Fibroblast of lung (primary cell): Measurements from ENCODE around the gene POLR1B.

ENCODE experiments used
- EZH2 ChIP-seq: IDR thresholded peaks from 2 replicates; pipeline ENCODE4 v1.5.1; 2012; ENCODE audit warnings: low read length, control low read depth, mild to moderate bottlenecking; ENCODE audit errors: missing control alignments
- TF ChIP-seq, protein P1 (sequence below), 2 donors: IDR thresholded peaks in 1 of 2; conservative IDR thresholded peaks in 1 of 2; 1 replicate in 1 of 2; 2 replicates in 1 of 2; pipeline ENCODE4 v1.5.1; 2011 to 2012; ENCODE audit warnings: low read length in 2 of 2, control low read depth in 1 of 2, inconsistent platforms in 1 of 2, low read depth in 1 of 2, mild to moderate bottlenecking in 1 of 2

- TF ChIP-seq, protein P1, sequence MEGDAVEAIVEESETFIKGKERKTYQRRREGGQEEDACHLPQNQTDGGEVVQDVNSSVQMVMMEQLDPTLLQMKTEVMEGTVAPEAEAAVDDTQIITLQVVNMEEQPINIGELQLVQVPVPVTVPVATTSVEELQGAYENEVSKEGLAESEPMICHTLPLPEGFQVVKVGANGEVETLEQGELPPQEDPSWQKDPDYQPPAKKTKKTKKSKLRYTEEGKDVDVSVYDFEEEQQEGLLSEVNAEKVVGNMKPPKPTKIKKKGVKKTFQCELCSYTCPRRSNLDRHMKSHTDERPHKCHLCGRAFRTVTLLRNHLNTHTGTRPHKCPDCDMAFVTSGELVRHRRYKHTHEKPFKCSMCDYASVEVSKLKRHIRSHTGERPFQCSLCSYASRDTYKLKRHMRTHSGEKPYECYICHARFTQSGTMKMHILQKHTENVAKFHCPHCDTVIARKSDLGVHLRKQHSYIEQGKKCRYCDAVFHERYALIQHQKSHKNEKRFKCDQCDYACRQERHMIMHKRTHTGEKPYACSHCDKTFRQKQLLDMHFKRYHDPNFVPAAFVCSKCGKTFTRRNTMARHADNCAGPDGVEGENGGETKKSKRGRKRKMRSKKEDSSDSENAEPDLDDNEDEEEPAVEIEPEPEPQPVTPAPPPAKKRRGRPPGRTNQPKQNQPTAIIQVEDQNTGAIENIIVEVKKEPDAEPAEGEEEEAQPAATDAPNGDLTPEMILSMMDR (conservative IDR thresholded peaks at IDR 0.05 in 1 of 2, IDR thresholded peaks at IDR 0.05 in 1 of 2; ENCODE audit: low read depth in 1 of 2, low read length in 2 of 2): no peak
- TF ChIP-seq EZH2: no peak
Measured at GRCh38 chr2:112572005-112572404, 29.7 kb downstream of the POLR1B start.
